GM21786 (cell line): Measurements from ENCODE around the gene ANKRD44.
"Not testable (repeated sequence)": the region's sequence is repeated elsewhere in the genome, so short reads cannot be mapped to it uniquely, and the experiment has no call there.

Experiments used
- ATAC-seq: cut with Tn5 transposase; IDR thresholded peaks from one replicate; pipeline ENCODE4 v1.9.1; 2021; ENCODE audit not compliant: unreplicated experiment

The ANKRD44 gene

GRCh38 chr2:197054437-197054836, 256.1 kb downstream of the ANKRD44 start:
- ATAC-seq = no peak

GRCh38 chr2:197052356-197052755, 258.2 kb downstream of the ANKRD44 start:
- ATAC-seq = no peak

- ATAC-seq = no peak
These were observed 265.5 kb downstream of the ANKRD44 start for GRCh38 chr2:197045115-197045514.

- peak; percentile 58 for ATAC-seq
These were observed 267.8 kb downstream of the ANKRD44 start for GRCh38 chr2:197042739-197043196.

- no peak for ATAC-seq
These were observed 272.6 kb downstream of the ANKRD44 start for GRCh38 chr2:197037863-197038398.

GRCh38 chr2:197035002-197035401, 275.6 kb downstream of the ANKRD44 start:
- no peak for ATAC-seq

- ATAC-seq = no peak
These were observed 276.3 kb downstream of the ANKRD44 start for GRCh38 chr2:197034292-197034691.

- no peak for ATAC-seq
These were observed 277.4 kb downstream of the ANKRD44 start for GRCh38 chr2:197033222-197033621.

GRCh38 chr2:197031803-197032202, 278.8 kb downstream of the ANKRD44 start:
- ATAC-seq = no peak

GRCh38 chr2:197030090-197030489, 280.5 kb downstream of the ANKRD44 start:
- ATAC-seq = no peak

GRCh38 chr2:197028633-197029032, 281.9 kb downstream of the ANKRD44 start:
- ATAC-seq = no peak

- ATAC-seq = no peak
These were observed 282.4 kb downstream of the ANKRD44 start for GRCh38 chr2:197028230-197028629.

GRCh38 chr2:197024206-197024605, 286.4 kb downstream of the ANKRD44 start:
- ATAC-seq = no peak

GRCh38 chr2:197020921-197021320, 289.7 kb downstream of the ANKRD44 start:
- ATAC-seq = not testable (repeated sequence)

- no peak for ATAC-seq
These were observed 297.5 kb downstream of the ANKRD44 start for GRCh38 chr2:197013098-197013497.

GRCh38 chr2:197011801-197012641, 298.6 kb downstream of the ANKRD44 start:
- no peak for ATAC-seq

- no peak for ATAC-seq
These were observed 299.6 kb downstream of the ANKRD44 start for GRCh38 chr2:197011021-197011417.

- no peak for ATAC-seq
These were observed 300.2 kb downstream of the ANKRD44 start for GRCh38 chr2:197010200-197011020.

- ATAC-seq = not testable (repeated sequence)
These were observed 301.7 kb downstream of the ANKRD44 start for GRCh38 chr2:197008741-197009341.

- no peak for ATAC-seq
These were observed 302.6 kb downstream of the ANKRD44 start for GRCh38 chr2:197007716-197008628.
